ENCODE results near the gene DCLRE1B.

Gene DCLRE1B

DNA sequence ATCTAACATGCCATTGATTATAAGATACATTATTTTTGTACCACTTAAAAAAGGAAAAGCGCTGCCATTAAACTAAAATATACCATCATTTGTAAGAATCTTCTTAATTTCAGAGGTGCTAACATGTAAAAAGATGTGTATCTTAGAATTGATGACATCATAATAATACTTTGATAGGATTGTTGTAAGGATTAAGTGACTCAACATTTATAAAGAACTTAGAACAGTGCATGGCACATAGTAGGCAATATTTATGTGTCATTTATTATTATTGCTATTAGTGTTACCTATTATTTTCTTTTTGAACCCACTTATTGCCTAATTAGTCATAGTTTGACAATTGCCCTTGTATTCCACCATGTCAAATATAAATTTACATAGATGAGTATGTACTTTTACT, 45.8 kb downstream of the DCLRE1B start:
- DNase-seq: no peak

DNA sequence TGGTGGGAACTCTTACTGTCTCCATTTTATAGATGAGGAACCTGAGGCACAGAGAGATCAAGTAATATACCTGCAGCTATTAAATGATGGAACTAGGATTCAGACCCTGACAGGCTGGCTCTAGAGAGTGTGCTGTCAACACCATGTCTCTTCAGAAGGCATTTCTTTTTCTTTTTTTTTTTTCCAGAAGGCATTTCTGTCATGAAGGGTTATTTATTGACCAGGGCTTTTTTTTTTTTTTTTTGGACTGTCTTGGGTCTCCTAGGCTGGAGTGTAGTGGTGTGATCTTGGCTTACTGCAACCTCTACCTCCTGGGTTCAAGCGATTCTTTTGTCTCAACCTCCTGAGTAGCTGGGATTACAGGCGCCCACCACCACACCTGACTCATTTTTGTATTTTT, 46.6 kb downstream of the DCLRE1B start:
- DNase-seq: no peak

DNA sequence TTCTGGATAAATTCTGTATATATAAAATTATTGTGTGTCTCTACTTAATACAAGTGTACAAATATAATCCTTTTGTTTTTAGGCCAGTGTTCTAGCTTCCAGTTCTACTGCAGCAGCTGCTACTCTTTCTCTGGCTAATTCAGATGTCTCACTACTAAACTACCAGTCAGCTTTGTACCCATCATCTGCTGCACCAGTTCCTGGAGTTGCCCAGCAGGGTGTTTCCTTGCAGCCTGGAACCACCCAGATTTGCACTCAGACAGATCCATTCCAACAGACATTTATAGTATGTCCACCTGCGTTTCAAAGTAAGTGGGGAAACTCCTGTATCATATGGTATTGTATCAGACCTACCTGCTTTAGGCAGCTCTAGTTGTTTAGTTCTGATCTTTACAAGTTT, 52.9 kb downstream of the DCLRE1B start:
- DNase-seq: no peak

DNA sequence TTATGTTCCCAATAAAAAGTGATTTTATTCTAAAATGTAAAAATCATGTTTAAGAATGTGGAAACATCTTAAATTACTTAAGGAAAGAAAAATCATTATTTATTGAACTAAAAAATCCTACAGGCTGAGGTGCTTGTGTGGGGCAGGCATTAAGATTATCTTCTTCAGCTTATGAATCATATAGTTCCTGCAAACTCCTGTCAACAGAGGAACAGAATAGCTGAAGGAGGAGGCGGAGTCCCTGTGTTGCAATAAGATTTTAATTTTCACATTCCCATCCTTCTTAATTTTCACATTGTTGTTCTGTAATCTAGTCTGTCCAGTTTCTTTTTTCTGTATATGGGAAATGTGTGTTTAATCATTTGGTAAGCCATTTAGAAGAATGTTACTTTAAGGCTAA, 53.6 kb downstream of the DCLRE1B start:
- DNase-seq: no peak

DNA sequence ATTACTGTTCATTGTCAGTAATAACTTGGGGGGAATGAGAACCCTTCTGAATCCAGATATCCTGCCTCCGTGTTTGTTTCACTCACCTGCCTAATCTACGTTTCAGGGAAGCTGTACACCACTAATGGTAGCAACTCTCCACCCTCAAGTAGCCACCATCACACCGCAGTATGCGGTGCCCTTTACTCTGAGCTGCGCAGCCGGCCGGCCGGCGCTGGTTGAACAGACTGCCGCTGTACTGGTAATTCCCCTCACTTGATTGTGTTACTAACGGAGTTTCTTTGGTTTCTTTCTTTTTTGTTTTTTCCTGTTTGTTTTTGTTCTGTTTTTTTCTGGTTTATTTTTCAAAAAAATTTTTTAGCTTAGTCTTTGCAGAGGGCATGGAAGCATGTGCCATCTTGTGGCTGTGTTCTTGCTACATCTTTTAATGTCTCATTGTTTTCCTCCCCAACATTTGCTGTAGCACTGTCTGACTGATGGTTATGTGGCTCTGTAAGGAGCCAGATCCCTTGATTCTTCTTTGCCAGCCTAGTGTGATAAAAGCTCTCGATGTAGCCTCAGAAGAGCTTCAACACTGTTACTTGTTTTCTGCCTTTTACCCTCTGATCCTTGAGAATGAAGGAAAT, 58.3 kb downstream of the DCLRE1B start:
- no peak for DNase-seq

Measured in RPMI8226 (cell line).